ENCODE measurements around the gene SHKBP1.

Gene SHKBP1

DNA sequence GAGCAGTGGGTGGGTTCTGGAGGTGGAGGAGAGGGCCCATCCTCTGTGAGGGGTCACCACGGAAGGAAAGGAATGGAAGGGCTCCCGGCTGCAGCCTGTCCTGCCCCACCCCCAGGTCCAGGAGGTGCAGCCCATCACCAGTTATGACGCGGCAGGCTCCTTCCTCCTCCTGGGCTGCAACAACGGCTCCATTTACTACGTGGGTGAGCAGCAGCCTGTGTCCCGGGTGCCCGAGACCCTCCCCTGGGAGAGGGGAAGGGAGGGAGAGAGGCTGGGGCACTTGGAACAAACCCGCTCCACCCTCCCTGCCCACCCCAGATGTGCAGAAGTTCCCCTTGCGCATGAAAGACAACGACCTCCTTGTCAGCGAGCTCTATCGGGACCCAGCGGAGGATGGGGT is 6.6 kb downstream of the SHKBP1 start (continued):
- TF ChIP-seq, protein P1, sequence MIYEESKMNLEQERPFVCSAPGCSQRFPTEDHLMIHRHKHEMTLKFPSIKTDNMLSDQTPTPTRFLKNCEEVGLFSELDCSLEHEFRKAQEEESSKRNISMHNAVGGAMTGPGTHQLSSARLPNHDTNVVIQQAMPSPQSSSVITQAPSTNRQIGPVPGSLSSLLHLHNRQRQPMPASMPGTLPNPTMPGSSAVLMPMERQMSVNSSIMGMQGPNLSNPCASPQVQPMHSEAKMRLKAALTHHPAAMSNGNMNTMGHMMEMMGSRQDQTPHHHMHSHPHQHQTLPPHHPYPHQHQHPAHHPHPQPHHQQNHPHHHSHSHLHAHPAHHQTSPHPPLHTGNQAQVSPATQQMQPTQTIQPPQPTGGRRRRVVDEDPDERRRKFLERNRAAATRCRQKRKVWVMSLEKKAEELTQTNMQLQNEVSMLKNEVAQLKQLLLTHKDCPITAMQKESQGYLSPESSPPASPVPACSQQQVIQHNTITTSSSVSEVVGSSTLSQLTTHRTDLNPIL (CRISPR knock-in tag; IDR thresholded peaks at IDR 0.05; ENCODE audit: low read depth) = no peak
- no peak for TF ChIP-seq ZFP3 (CRISPR knock-in tag; IDR thresholded peaks at IDR 0.05)
- TF ChIP-seq ARNTL (CRISPR knock-in tag; IDR thresholded peaks at IDR 0.05; ENCODE audit: borderline replicate concordance, low read depth) = no peak

DNA sequence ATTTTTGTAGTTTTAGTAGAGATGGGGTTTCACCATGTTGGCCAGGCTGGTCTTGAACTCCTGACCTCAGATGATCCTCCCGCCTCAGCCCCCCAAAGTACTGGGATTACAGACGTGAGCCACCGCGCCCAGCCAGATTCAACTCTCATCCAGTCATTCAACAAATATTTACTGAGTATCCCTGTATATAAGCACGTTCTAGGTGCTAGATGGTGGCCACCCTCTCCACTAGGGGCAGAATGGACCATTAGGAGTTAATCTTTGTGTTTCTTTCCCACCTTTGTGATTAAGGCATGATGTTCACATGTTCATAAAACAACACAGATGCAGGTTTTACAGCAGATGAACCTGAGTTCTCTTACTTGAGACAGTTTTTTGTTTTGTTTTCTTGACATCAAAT is 7.3 kb downstream of the SHKBP1 start:
- TF ChIP-seq ZC3H10 (CRISPR knock-in tag; IDR thresholded peaks at IDR 0.05) = no peak
- TF ChIP-seq ARNTL (CRISPR knock-in tag; IDR thresholded peaks at IDR 0.05; ENCODE audit: borderline replicate concordance, low read depth) = no peak
- no peak for TF ChIP-seq ZNF70 (CRISPR knock-in tag; IDR thresholded peaks at IDR 0.05)
- TF ChIP-seq, protein P2, sequence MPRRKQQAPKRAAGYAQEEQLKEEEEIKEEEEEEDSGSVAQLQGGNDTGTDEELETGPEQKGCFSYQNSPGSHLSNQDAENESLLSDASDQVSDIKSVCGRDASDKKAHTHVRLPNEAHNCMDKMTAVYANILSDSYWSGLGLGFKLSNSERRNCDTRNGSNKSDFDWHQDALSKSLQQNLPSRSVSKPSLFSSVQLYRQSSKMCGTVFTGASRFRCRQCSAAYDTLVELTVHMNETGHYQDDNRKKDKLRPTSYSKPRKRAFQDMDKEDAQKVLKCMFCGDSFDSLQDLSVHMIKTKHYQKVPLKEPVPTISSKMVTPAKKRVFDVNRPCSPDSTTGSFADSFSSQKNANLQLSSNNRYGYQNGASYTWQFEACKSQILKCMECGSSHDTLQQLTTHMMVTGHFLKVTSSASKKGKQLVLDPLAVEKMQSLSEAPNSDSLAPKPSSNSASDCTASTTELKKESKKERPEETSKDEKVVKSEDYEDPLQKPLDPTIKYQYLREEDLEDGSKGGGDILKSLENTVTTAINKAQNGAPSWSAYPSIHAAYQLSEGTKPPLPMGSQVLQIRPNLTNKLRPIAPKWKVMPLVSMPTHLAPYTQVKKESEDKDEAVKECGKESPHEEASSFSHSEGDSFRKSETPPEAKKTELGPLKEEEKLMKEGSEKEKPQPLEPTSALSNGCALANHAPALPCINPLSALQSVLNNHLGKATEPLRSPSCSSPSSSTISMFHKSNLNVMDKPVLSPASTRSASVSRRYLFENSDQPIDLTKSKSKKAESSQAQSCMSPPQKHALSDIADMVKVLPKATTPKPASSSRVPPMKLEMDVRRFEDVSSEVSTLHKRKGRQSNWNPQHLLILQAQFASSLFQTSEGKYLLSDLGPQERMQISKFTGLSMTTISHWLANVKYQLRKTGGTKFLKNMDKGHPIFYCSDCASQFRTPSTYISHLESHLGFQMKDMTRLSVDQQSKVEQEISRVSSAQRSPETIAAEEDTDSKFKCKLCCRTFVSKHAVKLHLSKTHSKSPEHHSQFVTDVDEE (CRISPR knock-in tag; IDR thresholded peaks at IDR 0.05) = no peak
- TF ChIP-seq ESRRG (CRISPR knock-in tag; IDR thresholded peaks at IDR 0.05) = no peak
- no peak for TF ChIP-seq SNAI2 (CRISPR knock-in tag; IDR thresholded peaks at IDR 0.05)
- no peak for TF ChIP-seq PPARA (CRISPR knock-in tag; IDR thresholded peaks at IDR 0.05; ENCODE audit: borderline replicate concordance)
- no peak for TF ChIP-seq BACH2 (CRISPR knock-in tag; IDR thresholded peaks at IDR 0.05; ENCODE audit: borderline replicate concordance)
- no peak for TF ChIP-seq ZNF565 (CRISPR knock-in tag; conservative IDR thresholded peaks at IDR 0.05; ENCODE audit: low read depth)
- no peak for TF ChIP-seq ZNF8 (CRISPR knock-in tag; IDR thresholded peaks at IDR 0.05)
- TF ChIP-seq, protein P3, sequence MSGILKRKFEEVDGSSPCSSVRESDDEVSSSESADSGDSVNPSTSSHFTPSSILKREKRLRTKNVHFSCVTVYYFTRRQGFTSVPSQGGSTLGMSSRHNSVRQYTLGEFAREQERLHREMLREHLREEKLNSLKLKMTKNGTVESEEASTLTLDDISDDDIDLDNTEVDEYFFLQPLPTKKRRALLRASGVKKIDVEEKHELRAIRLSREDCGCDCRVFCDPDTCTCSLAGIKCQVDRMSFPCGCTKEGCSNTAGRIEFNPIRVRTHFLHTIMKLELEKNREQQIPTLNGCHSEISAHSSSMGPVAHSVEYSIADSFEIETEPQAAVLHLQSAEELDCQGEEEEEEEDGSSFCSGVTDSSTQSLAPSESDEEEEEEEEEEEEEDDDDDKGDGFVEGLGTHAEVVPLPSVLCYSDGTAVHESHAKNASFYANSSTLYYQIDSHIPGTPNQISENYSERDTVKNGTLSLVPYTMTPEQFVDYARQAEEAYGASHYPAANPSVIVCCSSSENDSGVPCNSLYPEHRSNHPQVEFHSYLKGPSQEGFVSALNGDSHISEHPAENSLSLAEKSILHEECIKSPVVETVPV (CRISPR knock-in tag; IDR thresholded peaks at IDR 0.05) = no peak
- peak; percentile 56; the same call in 2 of the 3 replicates for ATAC-seq

DNA sequence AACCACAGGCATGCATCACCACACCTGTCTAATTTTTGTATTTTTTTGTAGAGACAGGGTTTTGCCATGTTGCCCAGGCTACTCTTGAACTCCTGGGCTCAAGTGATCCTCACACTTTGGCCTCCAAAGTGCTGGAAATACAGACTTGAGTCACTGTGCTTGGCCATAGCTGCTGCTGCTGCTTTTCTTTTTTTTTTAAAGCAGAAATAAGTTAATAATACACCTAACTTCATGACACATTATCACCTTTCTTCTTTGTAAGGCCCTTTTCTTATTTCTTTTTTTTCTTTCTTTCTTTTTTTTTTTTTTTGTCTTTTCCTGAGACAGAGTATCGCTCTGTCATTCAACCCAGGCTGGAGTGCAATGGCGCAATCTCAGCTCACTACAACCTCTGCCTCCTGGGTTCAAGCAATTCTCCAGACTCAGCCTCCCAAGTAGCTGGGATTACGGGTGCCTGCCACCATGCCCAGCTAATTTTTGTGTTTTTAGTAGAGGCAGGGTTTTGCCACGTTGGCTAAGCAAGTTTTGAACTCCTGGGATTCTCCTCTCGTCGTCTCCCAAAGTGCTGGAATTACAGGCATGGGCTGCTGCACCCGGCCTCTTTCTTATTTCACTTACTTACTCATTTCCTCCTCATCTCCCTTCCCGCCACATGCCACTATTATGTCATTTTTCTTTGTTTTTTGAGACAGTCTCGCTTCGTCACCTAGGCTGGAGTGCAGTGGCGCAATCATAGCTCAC is 8.7 kb downstream of the SHKBP1 start:
- ATAC-seq = no peak
- TF ChIP-seq, protein P3 (CRISPR knock-in tag; IDR thresholded peaks at IDR 0.05) = no peak
- TF ChIP-seq BACH2 (CRISPR knock-in tag; IDR thresholded peaks at IDR 0.05; ENCODE audit: borderline replicate concordance) = no peak
- TF ChIP-seq ISL1 (CRISPR knock-in tag; IDR thresholded peaks at IDR 0.05) = no peak
- no peak for TF ChIP-seq ZC3H10 (CRISPR knock-in tag; IDR thresholded peaks at IDR 0.05)
- TF ChIP-seq ESRRG (CRISPR knock-in tag; IDR thresholded peaks at IDR 0.05) = no peak
- no peak for TF ChIP-seq PPARA (CRISPR knock-in tag; IDR thresholded peaks at IDR 0.05; ENCODE audit: borderline replicate concordance)
- no peak for TF ChIP-seq ZNF565 (CRISPR knock-in tag; conservative IDR thresholded peaks at IDR 0.05; ENCODE audit: low read depth)
- TF ChIP-seq ZFP30 (CRISPR knock-in tag; IDR thresholded peaks at IDR 0.05) = no peak
- TF ChIP-seq, protein P4, sequence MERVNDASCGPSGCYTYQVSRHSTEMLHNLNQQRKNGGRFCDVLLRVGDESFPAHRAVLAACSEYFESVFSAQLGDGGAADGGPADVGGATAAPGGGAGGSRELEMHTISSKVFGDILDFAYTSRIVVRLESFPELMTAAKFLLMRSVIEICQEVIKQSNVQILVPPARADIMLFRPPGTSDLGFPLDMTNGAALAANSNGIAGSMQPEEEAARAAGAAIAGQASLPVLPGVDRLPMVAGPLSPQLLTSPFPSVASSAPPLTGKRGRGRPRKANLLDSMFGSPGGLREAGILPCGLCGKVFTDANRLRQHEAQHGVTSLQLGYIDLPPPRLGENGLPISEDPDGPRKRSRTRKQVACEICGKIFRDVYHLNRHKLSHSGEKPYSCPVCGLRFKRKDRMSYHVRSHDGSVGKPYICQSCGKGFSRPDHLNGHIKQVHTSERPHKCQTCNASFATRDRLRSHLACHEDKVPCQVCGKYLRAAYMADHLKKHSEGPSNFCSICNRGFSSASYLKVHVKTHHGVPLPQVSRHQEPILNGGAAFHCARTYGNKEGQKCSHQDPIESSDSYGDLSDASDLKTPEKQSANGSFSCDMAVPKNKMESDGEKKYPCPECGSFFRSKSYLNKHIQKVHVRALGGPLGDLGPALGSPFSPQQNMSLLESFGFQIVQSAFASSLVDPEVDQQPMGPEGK (CRISPR knock-in tag; IDR thresholded peaks at IDR 0.05; ENCODE audit: borderline replicate concordance) = no peak
- TF ChIP-seq ZNF70 (CRISPR knock-in tag; IDR thresholded peaks at IDR 0.05) = no peak
- TF ChIP-seq RARB (CRISPR knock-in tag; IDR thresholded peaks at IDR 0.05) = no peak
- TF ChIP-seq ARNTL (CRISPR knock-in tag; IDR thresholded peaks at IDR 0.05; ENCODE audit: borderline replicate concordance, low read depth) = no peak
- TF ChIP-seq, protein P5, sequence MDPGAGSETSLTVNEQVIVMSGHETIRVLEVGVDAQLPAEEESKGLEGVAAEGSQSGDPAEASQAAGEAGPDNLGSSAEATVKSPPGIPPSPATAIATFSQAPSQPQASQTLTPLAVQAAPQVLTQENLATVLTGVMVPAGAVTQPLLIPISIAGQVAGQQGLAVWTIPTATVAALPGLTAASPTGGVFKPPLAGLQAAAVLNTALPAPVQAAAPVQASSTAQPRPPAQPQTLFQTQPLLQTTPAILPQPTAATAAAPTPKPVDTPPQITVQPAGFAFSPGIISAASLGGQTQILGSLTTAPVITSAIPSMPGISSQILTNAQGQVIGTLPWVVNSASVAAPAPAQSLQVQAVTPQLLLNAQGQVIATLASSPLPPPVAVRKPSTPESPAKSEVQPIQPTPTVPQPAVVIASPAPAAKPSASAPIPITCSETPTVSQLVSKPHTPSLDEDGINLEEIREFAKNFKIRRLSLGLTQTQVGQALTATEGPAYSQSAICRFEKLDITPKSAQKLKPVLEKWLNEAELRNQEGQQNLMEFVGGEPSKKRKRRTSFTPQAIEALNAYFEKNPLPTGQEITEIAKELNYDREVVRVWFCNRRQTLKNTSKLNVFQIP (CRISPR knock-in tag; IDR thresholded peaks at IDR 0.05; ENCODE audit: borderline replicate concordance, low read depth) = no peak
- no peak for TF ChIP-seq GLIS3 (CRISPR knock-in tag; IDR thresholded peaks at IDR 0.05)
- no peak for TF ChIP-seq SNAI2 (CRISPR knock-in tag; IDR thresholded peaks at IDR 0.05)
- no peak for TF ChIP-seq ZFP3 (CRISPR knock-in tag; IDR thresholded peaks at IDR 0.05)
- no peak for TF ChIP-seq TCF4 (CRISPR knock-in tag; IDR thresholded peaks at IDR 0.05; ENCODE audit: borderline replicate concordance)
- TF ChIP-seq, protein P1 (CRISPR knock-in tag; IDR thresholded peaks at IDR 0.05; ENCODE audit: low read depth) = no peak

Data from SK-N-SH treated with all-trans-retinoic acid at 6 μM for 48 hours (cell line).